WERI-Rb-1 (cell line): ENCODE results near the gene PI4K2A.

Source experiments
- DNase-seq: peaks from one replicate; pipeline ENCODE4 v3.0.0-alpha.2; 2020
- H3K27ac ChIP-seq: fragments of 250-450 bp; sonication (Bioruptor Pico); 2 replicates; pipeline ENCODE4 v1.5.1; 2020; ENCODE audit warnings: mild to moderate bottlenecking, moderate library complexity
- H3K27me3 ChIP-seq: fragments of 250-450 bp; sonication (Bioruptor Pico); 2 replicates; pipeline ENCODE4 v1.5.1; 2021; ENCODE audit warnings: mild to moderate bottlenecking, low read depth, moderate library complexity; ENCODE audit not compliant: insufficient read depth, severe bottlenecking
- H3K36me3 ChIP-seq: fragments of 250-450 bp; sonication (Bioruptor Pico); 2 replicates; pipeline ENCODE4 v1.5.1; 2020; ENCODE audit warnings: mild to moderate bottlenecking, moderate library complexity
- H3K4me3 ChIP-seq: 2 replicates; pipeline ENCODE4 v1.5.1; 2011; ENCODE audit warnings: low read depth, mild to moderate bottlenecking, control low read depth, low read length
- H3K9me3 ChIP-seq: fragments of 250-450 bp; sonication (Bioruptor Pico); 2 replicates; pipeline ENCODE4 v1.5.1; 2021; ENCODE audit warnings: mild to moderate bottlenecking, moderate library complexity; ENCODE audit not compliant: severe bottlenecking
- TF ChIP-seq, protein P1 (sequence below): IDR thresholded peaks from 2 replicates; pipeline ENCODE4 v1.5.1; 2011; ENCODE audit warnings: low read depth, mild to moderate bottlenecking, control low read depth, inconsistent platforms, low read length

The PI4K2A gene

DNA sequence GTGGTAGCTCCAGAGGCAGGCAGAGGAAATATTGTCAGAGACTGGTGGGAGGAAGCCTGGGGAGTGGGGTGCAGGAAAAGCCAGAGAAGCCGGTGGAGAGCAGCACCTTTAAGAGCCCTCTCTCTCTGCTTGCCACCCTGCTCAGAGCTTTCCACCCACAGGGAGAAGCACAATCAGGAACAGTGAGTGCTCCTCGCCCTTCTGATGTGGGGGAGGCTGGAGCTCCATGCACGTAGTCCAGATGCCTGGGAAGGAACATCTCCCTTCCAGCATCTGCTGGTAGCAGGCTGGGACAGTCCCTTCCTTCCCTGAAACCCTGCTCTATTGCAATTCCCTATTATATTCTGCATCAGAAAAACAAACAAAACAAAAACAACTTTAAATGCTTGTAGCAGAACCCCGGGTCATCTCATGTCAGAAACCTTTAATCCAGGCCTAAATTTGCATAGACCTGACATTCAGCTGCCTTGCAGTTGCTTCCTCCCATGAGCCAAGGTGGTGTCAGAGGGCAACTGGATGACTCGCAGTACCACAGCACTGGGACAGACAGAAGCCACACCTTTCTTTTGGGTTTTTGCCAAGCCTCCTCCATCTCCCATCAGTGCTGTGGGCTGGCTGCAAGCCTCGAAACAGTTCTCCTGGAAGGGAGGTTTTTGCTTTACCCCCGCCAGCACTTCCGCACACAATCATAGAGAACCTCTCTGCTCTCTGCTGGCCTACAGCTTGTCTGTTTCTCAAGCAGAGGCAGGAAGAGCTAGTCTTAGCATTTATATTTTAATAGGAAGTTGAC lies 33.5 kb downstream of the PI4K2A start:
- Histone ChIP-seq H3K4me3 (no peak overlapping the region), H3K36me3 (peaks cover 57% of the 10 kb centered on the region), H3K27me3 (no peaks in the 10 kb centered on the region), H3K27ac (no peak overlapping the region), H3K9me3 (no peaks in the 10 kb centered on the region)
- TF ChIP-seq, protein P1, sequence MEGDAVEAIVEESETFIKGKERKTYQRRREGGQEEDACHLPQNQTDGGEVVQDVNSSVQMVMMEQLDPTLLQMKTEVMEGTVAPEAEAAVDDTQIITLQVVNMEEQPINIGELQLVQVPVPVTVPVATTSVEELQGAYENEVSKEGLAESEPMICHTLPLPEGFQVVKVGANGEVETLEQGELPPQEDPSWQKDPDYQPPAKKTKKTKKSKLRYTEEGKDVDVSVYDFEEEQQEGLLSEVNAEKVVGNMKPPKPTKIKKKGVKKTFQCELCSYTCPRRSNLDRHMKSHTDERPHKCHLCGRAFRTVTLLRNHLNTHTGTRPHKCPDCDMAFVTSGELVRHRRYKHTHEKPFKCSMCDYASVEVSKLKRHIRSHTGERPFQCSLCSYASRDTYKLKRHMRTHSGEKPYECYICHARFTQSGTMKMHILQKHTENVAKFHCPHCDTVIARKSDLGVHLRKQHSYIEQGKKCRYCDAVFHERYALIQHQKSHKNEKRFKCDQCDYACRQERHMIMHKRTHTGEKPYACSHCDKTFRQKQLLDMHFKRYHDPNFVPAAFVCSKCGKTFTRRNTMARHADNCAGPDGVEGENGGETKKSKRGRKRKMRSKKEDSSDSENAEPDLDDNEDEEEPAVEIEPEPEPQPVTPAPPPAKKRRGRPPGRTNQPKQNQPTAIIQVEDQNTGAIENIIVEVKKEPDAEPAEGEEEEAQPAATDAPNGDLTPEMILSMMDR, result no peak
- no peak for DNase-seq

DNA sequence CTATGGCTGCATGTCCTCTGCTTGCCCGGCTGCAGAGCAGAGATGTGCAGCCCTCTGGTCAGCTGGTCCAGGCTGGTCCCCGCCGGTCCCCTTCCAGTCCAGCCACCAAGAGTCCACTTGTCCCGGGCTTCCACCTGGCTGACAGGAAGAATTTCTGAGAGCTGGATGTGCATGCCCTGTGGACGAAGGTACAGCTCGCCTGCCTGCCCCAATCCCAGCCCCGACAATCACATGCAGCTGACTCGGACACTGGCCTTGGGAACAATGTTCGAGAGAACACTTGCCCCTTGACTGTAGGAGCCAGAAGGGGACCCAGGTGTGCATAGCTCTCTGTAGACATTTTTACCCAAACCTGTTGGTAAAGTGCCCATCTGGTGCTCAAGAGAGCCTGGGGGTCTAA lies 34.8 kb downstream of the PI4K2A start:
- Histone ChIP-seq H3K36me3 (peaks cover 52% of the 10 kb centered on the region), H3K9me3 (no peaks in the 10 kb centered on the region), H3K27me3 (no peaks in the 10 kb centered on the region), H3K4me3 (no peak overlapping the region), H3K27ac (no peak overlapping the region)
- no peak for DNase-seq
- TF ChIP-seq, protein P1, result no peak

DNA sequence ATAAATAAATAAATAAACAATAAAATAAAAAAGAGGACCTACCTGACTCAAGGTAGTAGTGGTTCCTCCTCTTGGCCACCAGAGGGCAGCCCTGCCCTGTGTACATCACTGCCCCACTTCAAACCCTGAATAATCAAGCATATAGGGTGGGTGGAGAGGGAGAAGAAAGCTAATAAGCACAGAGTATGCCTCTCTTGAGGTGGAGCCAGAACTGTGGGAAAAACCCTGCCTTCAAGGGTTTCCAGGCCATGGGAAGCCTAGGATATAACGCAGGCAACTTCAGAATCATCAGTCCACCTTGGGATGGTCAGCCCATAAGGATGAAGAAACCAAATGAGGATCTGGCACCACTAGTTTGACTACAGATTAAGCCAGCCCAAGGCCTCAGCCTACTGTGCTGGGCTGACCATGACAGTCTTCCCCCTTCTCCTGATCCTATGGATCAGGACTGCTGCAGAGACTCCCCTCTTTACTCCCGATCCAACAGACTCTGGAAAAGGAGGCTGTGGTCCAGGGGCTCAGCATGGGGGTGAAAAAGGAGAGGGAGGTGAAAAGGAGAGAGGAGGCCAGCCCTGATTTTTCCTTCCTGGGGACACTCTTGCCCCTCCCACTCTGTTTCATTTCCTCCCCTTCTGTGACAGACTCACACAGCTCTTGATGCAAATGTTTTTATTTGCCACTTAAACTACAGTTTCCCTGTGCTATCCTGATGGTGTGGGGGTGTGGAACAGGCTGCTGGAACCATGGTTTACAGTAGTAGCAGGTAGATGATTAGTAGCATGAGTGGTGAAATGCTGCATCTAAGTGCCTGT lies 36.5 kb downstream of the PI4K2A start:
- Histone ChIP-seq H3K36me3 (peaks cover 45% of the 10 kb centered on the region), H3K27ac (no peak overlapping the region), H3K9me3 (no peaks in the 10 kb centered on the region), H3K27me3 (no peaks in the 10 kb centered on the region), H3K4me3 (no peak overlapping the region)
- DNase-seq, result peak; percentile 23
- TF ChIP-seq, protein P1, result peak; percentile 76

DNA sequence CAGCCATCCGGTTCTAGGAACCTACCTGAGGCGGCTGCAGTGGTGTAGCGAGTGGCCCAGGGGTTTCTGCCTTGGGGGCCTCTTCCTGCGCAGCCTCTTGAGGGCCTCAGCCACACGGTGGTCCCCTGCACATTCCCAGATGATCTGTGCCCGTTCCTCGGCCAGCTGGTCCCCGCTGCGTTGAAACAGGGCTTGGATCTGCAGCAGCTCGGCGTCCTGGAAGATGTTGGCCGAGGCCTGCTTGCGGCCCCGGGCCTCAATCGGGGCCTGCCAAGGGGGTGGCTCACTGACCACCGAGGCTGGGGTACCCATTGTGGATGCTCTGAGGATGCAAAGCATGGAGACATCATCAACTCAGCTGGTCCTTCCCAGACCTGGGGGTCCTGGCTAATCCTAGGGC lies 39.1 kb downstream of the PI4K2A start:
- no peak overlapping the region for H3K27ac ChIP-seq
- no peak overlapping the region for H3K4me3 ChIP-seq
- no peaks in the 10 kb centered on the region for H3K27me3 ChIP-seq
- H3K9me3 ChIP-seq, result no peaks in the 10 kb centered on the region
- no peak for DNase-seq
- H3K36me3 ChIP-seq, result peaks cover 32% of the 10 kb centered on the region
- TF ChIP-seq, protein P1, result no peak

DNA sequence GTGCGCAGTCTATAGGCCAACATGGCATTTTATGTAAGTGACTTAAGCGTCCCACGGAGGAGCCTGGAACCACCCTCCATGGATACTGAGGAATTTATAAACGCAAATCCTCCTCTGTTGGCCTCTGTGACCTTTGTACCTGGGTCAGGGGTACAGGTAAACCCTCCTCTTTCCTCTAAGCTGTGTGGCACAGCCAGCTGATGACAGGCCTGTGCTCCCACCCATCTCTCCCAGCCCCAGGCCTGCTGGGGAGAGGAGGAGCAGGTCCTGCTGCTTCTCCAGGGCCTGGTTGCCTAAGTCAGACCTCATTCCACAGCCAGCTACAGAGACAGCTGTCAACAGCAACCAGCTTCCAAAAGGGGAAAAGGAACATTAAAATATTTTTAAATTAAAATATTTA lies 41.6 kb downstream of the PI4K2A start:
- H3K27me3 ChIP-seq, result no peaks in the 10 kb centered on the region
- no peak for DNase-seq
- TF ChIP-seq, protein P1, result no peak
- no peak overlapping the region for H3K4me3 ChIP-seq
- H3K36me3 ChIP-seq, result peaks cover 14% of the 10 kb centered on the region
- H3K9me3 ChIP-seq, result no peaks in the 10 kb centered on the region
- H3K27ac ChIP-seq, result no peak overlapping the region
